HCT116 (cell line): ENCODE results near the gene HEATR5A. TPM values are rescaled to one million over a fixed set of nuclear protein-coding genes. Genes with fewer than 3 reads are reported as not detected.

Experiments used
- ATAC-seq: fragments of 200-7000 bp; cut with Tn5 transposase; 2 replicates; pipeline ENCODE4 v1.9.1; 2020; ENCODE audit warnings: mild to moderate bottlenecking, moderate library complexity
- BruUV-seq: library from RNA; stranded (reverse); fragments of 400-500 nt; replicated peaks from 2 replicates; lab custom pipeline; 2021; lab: Mats Ljungman, UMichigan
- CTCF ChIA-PET: fragments of 300-600 bp; sonication (Branson Sonifier 250); formaldehyde crosslinking; loops from one replicate; lab custom pipeline; 2021; ENCODE audit warnings: antibody characterized with exemption; lab: Charles Lee
- POLR2A ChIA-PET: fragments of 300-600, 350-600 bp; sonication (Branson Sonifier 250); formaldehyde crosslinking; loops from one replicate; lab custom pipeline; 2021; ENCODE audit warnings: antibody characterized with exemption; lab: Charles Lee
- RAD21 ChIA-PET, 2 experiments: fragments of 300-600 bp; sonication (Branson Sonifier 250); formaldehyde crosslinking; loops; one replicate each; lab custom pipeline; 2023; ENCODE audit warnings: low total read pairs in 2 of 2; ENCODE audit not compliant: uncharacterized antibody in 2 of 2, unreplicated experiment in 2 of 2, low non-redundant PET in 1 of 2; lab: Charles Lee
- DNase-seq: peaks from one replicate; pipeline ENCODE4 v3.0.0-alpha.2; 2010; ENCODE audit warnings: low read depth, low spot score
- H2AFZ ChIP-seq: fragments of 200-600 bp; shearing (Covaris generic), sonication (generic); 2 replicates; pipeline ENCODE4 v1.6.1; 2017; ENCODE audit warnings: low read depth, mixed run types, mixed read lengths, antibody characterized with exemption, low read length; ENCODE audit not compliant: poor library complexity, severe bottlenecking
- H3K27ac ChIP-seq: 2 replicates; pipeline ENCODE4 v1.5.1; 2012; ENCODE audit warnings: low read depth, low read length
- H3K27me3 ChIP-seq: fragments of 200-600 bp; sonication (generic); 2 replicates; pipeline ENCODE4 v1.6.1; 2016; ENCODE audit warnings: mixed run types, low read length, mixed read lengths; ENCODE audit not compliant: insufficient read depth
- H3K36me3 ChIP-seq, 2 experiments: fragments of 200-500 bp in 1 of 2; fragments of 200-600 bp in 1 of 2; sonication (Bioruptor generic) in 1 of 2; sonication (generic) in 1 of 2; 2 replicates each; pipeline versions ENCODE4 v1.5.1 to v1.6.1; 2014 to 2016; ENCODE audit warnings: low read length in 2 of 2, inconsistent platforms in 1 of 2, mixed read lengths in 1 of 2, mixed run types in 1 of 2; ENCODE audit not compliant: insufficient read depth in 2 of 2, control insufficient read depth in 1 of 2
- H3K4me1 ChIP-seq, 2 experiments: fragments of 200-600 bp in 1 of 2; sonication (generic) in 1 of 2; 2 replicates each; pipeline versions ENCODE4 v1.5.1 to v1.6.1; 2012 to 2017; ENCODE audit warnings: low read length in 2 of 2, inconsistent platforms in 1 of 2, mild to moderate bottlenecking in 1 of 2, mixed read lengths in 1 of 2, mixed run types in 1 of 2, moderate library complexity in 1 of 2; ENCODE audit not compliant: insufficient read depth in 2 of 2, control insufficient read depth in 1 of 2
- H3K4me2 ChIP-seq: fragments of 200-600 bp; sonication (generic); 2 replicates; pipeline ENCODE4 v1.6.1; 2017; ENCODE audit warnings: mixed run types, low read length, mixed read lengths
- H3K4me3 ChIP-seq, 2 experiments: fragments of 200-600 bp in 1 of 2; sonication (generic) in 1 of 2; replicated peaks in 1 of 2; 2 replicates each; pipeline ENCODE4 v1.5.1; 2011 to 2016; ENCODE audit warnings: low read length in 2 of 2, control low read depth in 1 of 2, low read depth in 1 of 2, mild to moderate bottlenecking in 1 of 2, mixed read lengths in 1 of 2, mixed run types in 1 of 2
- H3K79me2 ChIP-seq: fragments of 200-600 bp; sonication (generic); 2 replicates; pipeline ENCODE4 v1.6.1; 2017; ENCODE audit warnings: mild to moderate bottlenecking, mixed run types, low read length, moderate library complexity, mixed read lengths; ENCODE audit not compliant: insufficient read depth
- H3K9ac ChIP-seq: fragments of 200-600 bp; sonication (generic); 2 replicates; pipeline ENCODE4 v1.6.1; 2016; ENCODE audit warnings: low read length, mixed read lengths
- H3K9me2 ChIP-seq: fragments of 200-600 bp; sonication (generic), shearing (Covaris generic); 2 replicates; pipeline ENCODE4 v1.6.1; 2017; ENCODE audit warnings: mixed run types, mild to moderate bottlenecking, moderate library complexity; ENCODE audit not compliant: insufficient read depth
- H3K9me3 ChIP-seq, 2 experiments: fragments of 200-500 bp in 1 of 2; fragments of 200-600 bp in 1 of 2; sonication (Bioruptor generic) in 1 of 2; sonication (generic) in 1 of 2; 2 replicates each; pipeline ENCODE4 v1.6.1; 2014 to 2017; ENCODE audit warnings: low read length in 2 of 2, mixed read lengths in 2 of 2, inconsistent platforms in 1 of 2, low read depth in 1 of 2, mild to moderate bottlenecking in 1 of 2, mixed run types in 1 of 2, moderate library complexity in 1 of 2; ENCODE audit not compliant: control insufficient read depth in 1 of 2, insufficient read depth in 1 of 2
- H4K20me1 ChIP-seq: fragments of 200-600 bp; sonication (generic), shearing (Covaris generic); 2 replicates; pipeline ENCODE4 v1.6.1; 2017; ENCODE audit warnings: mixed run types, mild to moderate bottlenecking, moderate library complexity; ENCODE audit not compliant: insufficient read depth
- CEBPB ChIP-seq: IDR thresholded peaks from 2 replicates; pipeline ENCODE4 v1.6.1; 2012; ENCODE audit warnings: low read depth
- EGR1 ChIP-seq: IDR thresholded peaks from 2 replicates; pipeline ENCODE4 v1.6.1; 2012; ENCODE audit warnings: low read depth
- ELF1 ChIP-seq: IDR thresholded peaks from 2 replicates; pipeline ENCODE4 v1.6.1; 2012; ENCODE audit warnings: low read depth, borderline replicate concordance
- EZH2phosphoT487 ChIP-seq: fragments of 200-600 bp; IDR thresholded peaks from 2 replicates; pipeline ENCODE4 v1.6.1; 2018; ENCODE audit warnings: antibody characterized with exemption, borderline replicate concordance
- FOSL1 ChIP-seq: IDR thresholded peaks from 2 replicates; pipeline ENCODE4 v1.6.1; 2012; ENCODE audit warnings: low read depth
- JUND ChIP-seq: IDR thresholded peaks from 2 replicates; pipeline ENCODE4 v1.6.1; 2012
- POLR2A ChIP-seq: IDR thresholded peaks from 2 replicates; pipeline ENCODE4 v1.7.0; 2011; ENCODE audit warnings: borderline replicate concordance; ENCODE audit not compliant: insufficient read depth, insufficient read length; ENCODE audit errors: extremely low read depth
- POLR2AphosphoS5 ChIP-seq: IDR thresholded peaks from 2 replicates; pipeline ENCODE4 v1.6.1; 2011; ENCODE audit warnings: mild to moderate bottlenecking, low read depth, low read length, moderate library complexity
- TCF7L2 ChIP-seq: IDR thresholded peaks from 2 replicates; pipeline ENCODE4 v1.7.0; 2011; ENCODE audit warnings: borderline replicate concordance, inconsistent platforms; ENCODE audit not compliant: insufficient read depth, insufficient read length; ENCODE audit errors: extremely low read depth
- YY1 ChIP-seq: IDR thresholded peaks from 2 replicates; pipeline ENCODE4 v1.6.1; 2011; ENCODE audit warnings: low read length, low read depth, moderate library complexity, mild to moderate bottlenecking; ENCODE audit not compliant: insufficient replicate concordance; ENCODE audit errors: extremely low read depth
- intact Hi-C: fragments of 100-400 bp; cut with micrococcal nuclease; formaldehyde crosslinking; loops from 2 replicates; pipeline ENCODE4 v1.10.0; 2022
- total RNA-seq: library from RNA; stranded (reverse); gene quantifications from one replicate; pipeline ENCODE4 v1.2.1, GENCODE V29; 2021; ENCODE audit not compliant: unreplicated experiment
- TF ChIP-seq, protein P1 (sequence below): IDR thresholded peaks from 2 replicates; pipeline ENCODE4 v1.6.1; 2011; ENCODE audit warnings: mild to moderate bottlenecking, low read length, moderate library complexity; ENCODE audit not compliant: insufficient replicate concordance; ENCODE audit errors: extremely low read depth
- TF ChIP-seq, protein P2 (sequence below), 3 experiments: fragments of 200-600 bp in 1 of 3; sonication (generic) in 1 of 3; IDR thresholded peaks in 2 of 3; conservative IDR thresholded peaks in 1 of 3; 2 replicates each; pipeline ENCODE4 v1.5.1; 2012 to 2017; ENCODE audit warnings: low read depth in 2 of 3, low read length in 2 of 3, antibody characterized with exemption in 1 of 3, borderline replicate concordance in 1 of 3, control low read depth in 1 of 3, mild to moderate bottlenecking in 1 of 3, mixed read lengths in 1 of 3, mixed run types in 1 of 3, moderate library complexity in 1 of 3; ENCODE audit not compliant: insufficient read depth in 1 of 3
- TF ChIP-seq, protein P3 (sequence below): IDR thresholded peaks from 2 replicates; pipeline ENCODE4 v1.6.1; 2012; ENCODE audit warnings: low read depth
- TF ChIP-seq, protein P4 (sequence below): IDR thresholded peaks from 2 replicates; pipeline ENCODE4 v1.6.1; 2012

Gene HEATR5A
- total RNA-seq, 1 experiment from 2014 or later: 20.9 TPM

DNA sequence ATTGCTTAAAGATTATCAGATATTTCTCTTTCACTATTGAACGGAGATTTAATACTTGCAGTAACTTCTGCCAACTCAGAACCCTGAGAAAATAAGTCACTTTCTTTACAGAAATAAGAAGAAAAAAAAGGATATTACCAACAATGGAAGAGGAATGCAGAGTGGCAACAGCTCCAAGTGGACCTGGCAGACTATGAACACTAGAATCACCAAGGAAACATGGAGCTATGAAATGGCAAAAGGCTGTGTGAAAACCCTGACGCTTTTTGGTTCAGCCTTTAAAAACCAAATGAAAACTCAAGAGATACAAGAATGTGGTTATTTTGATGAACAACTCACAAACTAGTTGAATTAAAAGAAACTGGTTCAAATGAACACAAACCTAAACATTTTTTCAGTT lies 19.2 kb upstream of the HEATR5A start:
- no peak for TF ChIP-seq CEBPB
- TF ChIP-seq, protein P1, sequence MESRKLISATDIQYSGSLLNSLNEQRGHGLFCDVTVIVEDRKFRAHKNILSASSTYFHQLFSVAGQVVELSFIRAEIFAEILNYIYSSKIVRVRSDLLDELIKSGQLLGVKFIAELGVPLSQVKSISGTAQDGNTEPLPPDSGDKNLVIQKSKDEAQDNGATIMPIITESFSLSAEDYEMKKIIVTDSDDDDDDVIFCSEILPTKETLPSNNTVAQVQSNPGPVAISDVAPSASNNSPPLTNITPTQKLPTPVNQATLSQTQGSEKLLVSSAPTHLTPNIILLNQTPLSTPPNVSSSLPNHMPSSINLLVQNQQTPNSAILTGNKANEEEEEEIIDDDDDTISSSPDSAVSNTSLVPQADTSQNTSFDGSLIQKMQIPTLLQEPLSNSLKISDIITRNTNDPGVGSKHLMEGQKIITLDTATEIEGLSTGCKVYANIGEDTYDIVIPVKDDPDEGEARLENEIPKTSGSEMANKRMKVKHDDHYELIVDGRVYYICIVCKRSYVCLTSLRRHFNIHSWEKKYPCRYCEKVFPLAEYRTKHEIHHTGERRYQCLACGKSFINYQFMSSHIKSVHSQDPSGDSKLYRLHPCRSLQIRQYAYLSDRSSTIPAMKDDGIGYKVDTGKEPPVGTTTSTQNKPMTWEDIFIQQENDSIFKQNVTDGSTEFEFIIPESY: no peak
- TF ChIP-seq TCF7L2: no peak
- TF ChIP-seq POLR2A: no peak
- TF ChIP-seq JUND: no peak
- no peak for TF ChIP-seq POLR2AphosphoS5
- TF ChIP-seq, protein P2, sequence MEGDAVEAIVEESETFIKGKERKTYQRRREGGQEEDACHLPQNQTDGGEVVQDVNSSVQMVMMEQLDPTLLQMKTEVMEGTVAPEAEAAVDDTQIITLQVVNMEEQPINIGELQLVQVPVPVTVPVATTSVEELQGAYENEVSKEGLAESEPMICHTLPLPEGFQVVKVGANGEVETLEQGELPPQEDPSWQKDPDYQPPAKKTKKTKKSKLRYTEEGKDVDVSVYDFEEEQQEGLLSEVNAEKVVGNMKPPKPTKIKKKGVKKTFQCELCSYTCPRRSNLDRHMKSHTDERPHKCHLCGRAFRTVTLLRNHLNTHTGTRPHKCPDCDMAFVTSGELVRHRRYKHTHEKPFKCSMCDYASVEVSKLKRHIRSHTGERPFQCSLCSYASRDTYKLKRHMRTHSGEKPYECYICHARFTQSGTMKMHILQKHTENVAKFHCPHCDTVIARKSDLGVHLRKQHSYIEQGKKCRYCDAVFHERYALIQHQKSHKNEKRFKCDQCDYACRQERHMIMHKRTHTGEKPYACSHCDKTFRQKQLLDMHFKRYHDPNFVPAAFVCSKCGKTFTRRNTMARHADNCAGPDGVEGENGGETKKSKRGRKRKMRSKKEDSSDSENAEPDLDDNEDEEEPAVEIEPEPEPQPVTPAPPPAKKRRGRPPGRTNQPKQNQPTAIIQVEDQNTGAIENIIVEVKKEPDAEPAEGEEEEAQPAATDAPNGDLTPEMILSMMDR (IDR thresholded peaks at IDR 0.05 in 2 of 3, conservative IDR thresholded peaks at IDR 0.05 in 1 of 3; ENCODE audit: borderline replicate concordance in 1 of 3, insufficient read depth in 1 of 3, low read depth in 2 of 3, low read length in 2 of 3): no peak
- TF ChIP-seq EZH2phosphoT487: no peak
- TF ChIP-seq, protein P3, sequence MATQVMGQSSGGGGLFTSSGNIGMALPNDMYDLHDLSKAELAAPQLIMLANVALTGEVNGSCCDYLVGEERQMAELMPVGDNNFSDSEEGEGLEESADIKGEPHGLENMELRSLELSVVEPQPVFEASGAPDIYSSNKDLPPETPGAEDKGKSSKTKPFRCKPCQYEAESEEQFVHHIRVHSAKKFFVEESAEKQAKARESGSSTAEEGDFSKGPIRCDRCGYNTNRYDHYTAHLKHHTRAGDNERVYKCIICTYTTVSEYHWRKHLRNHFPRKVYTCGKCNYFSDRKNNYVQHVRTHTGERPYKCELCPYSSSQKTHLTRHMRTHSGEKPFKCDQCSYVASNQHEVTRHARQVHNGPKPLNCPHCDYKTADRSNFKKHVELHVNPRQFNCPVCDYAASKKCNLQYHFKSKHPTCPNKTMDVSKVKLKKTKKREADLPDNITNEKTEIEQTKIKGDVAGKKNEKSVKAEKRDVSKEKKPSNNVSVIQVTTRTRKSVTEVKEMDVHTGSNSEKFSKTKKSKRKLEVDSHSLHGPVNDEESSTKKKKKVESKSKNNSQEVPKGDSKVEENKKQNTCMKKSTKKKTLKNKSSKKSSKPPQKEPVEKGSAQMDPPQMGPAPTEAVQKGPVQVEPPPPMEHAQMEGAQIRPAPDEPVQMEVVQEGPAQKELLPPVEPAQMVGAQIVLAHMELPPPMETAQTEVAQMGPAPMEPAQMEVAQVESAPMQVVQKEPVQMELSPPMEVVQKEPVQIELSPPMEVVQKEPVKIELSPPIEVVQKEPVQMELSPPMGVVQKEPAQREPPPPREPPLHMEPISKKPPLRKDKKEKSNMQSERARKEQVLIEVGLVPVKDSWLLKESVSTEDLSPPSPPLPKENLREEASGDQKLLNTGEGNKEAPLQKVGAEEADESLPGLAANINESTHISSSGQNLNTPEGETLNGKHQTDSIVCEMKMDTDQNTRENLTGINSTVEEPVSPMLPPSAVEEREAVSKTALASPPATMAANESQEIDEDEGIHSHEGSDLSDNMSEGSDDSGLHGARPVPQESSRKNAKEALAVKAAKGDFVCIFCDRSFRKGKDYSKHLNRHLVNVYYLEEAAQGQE: no peak
- no peak for TF ChIP-seq FOSL1
- TF ChIP-seq, protein P4, sequence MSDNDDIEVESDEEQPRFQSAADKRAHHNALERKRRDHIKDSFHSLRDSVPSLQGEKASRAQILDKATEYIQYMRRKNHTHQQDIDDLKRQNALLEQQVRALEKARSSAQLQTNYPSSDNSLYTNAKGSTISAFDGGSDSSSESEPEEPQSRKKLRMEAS: no peak
- no peak for TF ChIP-seq YY1
- TF ChIP-seq EGR1: no peak
- no peak for TF ChIP-seq ELF1
- Histone ChIP-seq H3K9ac (no peak overlapping the region), H4K20me1 (no peaks in the 10 kb centered on the region), H3K27ac (no peak overlapping the region), H3K4me3 (no peak overlapping the region), H3K79me2 (no peaks in the 10 kb centered on the region), H3K4me1 (peaks cover 11% of the 10 kb centered on the region in 2 experiments), H3K36me3 (no peaks in the 10 kb centered on the region), H3K4me2 (no peak overlapping the region), H3K9me3 (no peaks in the 10 kb centered on the region), H3K9me2 (no peaks in the 10 kb centered on the region), H2AFZ (no peak overlapping the region), H3K27me3 (no peaks in the 10 kb centered on the region)
- no TSS peak for BruUV-seq
- ChIA-PET POLR2A (no interaction called here), RAD21 (no interaction called here), CTCF (no interaction called here)
- ATAC-seq (no peak), DNase-seq (no peak)
- intact Hi-C loops: no loop called here
